GM23338 (cell line): ENCODE measurements around the gene FBXO46. TPM values are rescaled to one million over a fixed set of nuclear protein-coding genes. Genes with fewer than 3 reads are reported as not detected.

Source experiments
- ATAC-seq: fragments of 200-7000 bp; cut with Tn5 transposase; 3 replicates; pipeline ENCODE4 v1.9.1; 2020
- DNase-seq: peaks from one replicate; pipeline ENCODE4 v3.0.0-alpha.2; 2015; ENCODE audit warnings: low spot score
- H2AFZ ChIP-seq: fragments of 200-600 bp; sonication (generic); 2 replicates; pipeline ENCODE4 v1.8.0; 2016; ENCODE audit warnings: antibody characterized with exemption, mild to moderate bottlenecking, moderate library complexity
- H3F3A ChIP-seq: fragments of 200-600 bp; sonication (generic); replicated peaks from 2 replicates; pipeline ENCODE4 v1.8.0; 2017; ENCODE audit warnings: antibody characterized with exemption, mixed run types, low read depth
- H3K27ac ChIP-seq: fragments of 200-600 bp; sonication (generic); 2 replicates; pipeline ENCODE4 v1.6.1; 2016; ENCODE audit warnings: low read depth
- H3K27me3 ChIP-seq: fragments of 200-600 bp; sonication (generic); 2 replicates; pipeline ENCODE4 v1.8.0; 2016; ENCODE audit warnings: mild to moderate bottlenecking, mixed run types, moderate library complexity; ENCODE audit not compliant: insufficient read depth
- H3K36me3 ChIP-seq: fragments of 200-600 bp; sonication (generic); 2 replicates; pipeline ENCODE4 v1.8.0; 2016; ENCODE audit warnings: mild to moderate bottlenecking; ENCODE audit not compliant: insufficient read depth
- H3K4me1 ChIP-seq: fragments of 200-600 bp; sonication (generic); 2 replicates; pipeline ENCODE4 v1.8.0; 2016; ENCODE audit warnings: mild to moderate bottlenecking, moderate library complexity; ENCODE audit not compliant: insufficient read depth
- H3K4me2 ChIP-seq: fragments of 200-600 bp; sonication (generic); 2 replicates; pipeline ENCODE4 v1.7.1; 2017; ENCODE audit warnings: mixed run types
- H3K4me3 ChIP-seq: fragments of 200-600 bp; sonication (generic); 2 replicates; pipeline ENCODE4 v1.6.1; 2016; ENCODE audit warnings: mixed run types
- H3K79me2 ChIP-seq: fragments of 200-600 bp; sonication (generic); replicated peaks from 2 replicates; pipeline ENCODE4 v1.8.0; 2017; ENCODE audit warnings: mild to moderate bottlenecking; ENCODE audit not compliant: insufficient read depth
- H3K9me2 ChIP-seq: fragments of 200-600 bp; sonication (generic); 2 replicates; pipeline ENCODE4 v1.8.0; 2017; ENCODE audit not compliant: insufficient read depth
- H4K20me1 ChIP-seq: fragments of 200-600 bp; sonication (generic); replicated peaks from 2 replicates; pipeline ENCODE4 v1.8.0; 2017; ENCODE audit warnings: mild to moderate bottlenecking; ENCODE audit not compliant: insufficient read depth
- H3K27ac Mint-ChIP-seq: 2 replicates; pipeline ENCODE4 v1.8.0; 2020; ENCODE audit warnings: inconsistent platforms, mild to moderate bottlenecking, moderate library complexity, mixed read lengths
- H3K27me3 Mint-ChIP-seq: 3 replicates; pipeline ENCODE4 v1.8.0; 2022; ENCODE audit warnings: low read depth, mild to moderate bottlenecking, moderate library complexity, mixed read lengths, inconsistent platforms; ENCODE audit not compliant: insufficient read depth, poor library complexity
- H3K36me3 Mint-ChIP-seq: 3 replicates; pipeline ENCODE4 v1.8.0; 2021; ENCODE audit warnings: low read depth, mild to moderate bottlenecking, inconsistent platforms, moderate library complexity, mixed read lengths
- H3K4me1 Mint-ChIP-seq: 3 replicates; pipeline ENCODE4 v1.8.0; 2020; ENCODE audit warnings: mild to moderate bottlenecking, inconsistent platforms, mixed read lengths
- H3K4me3 Mint-ChIP-seq: 3 replicates; pipeline ENCODE4 v1.8.0; 2021; ENCODE audit warnings: moderate library complexity, mild to moderate bottlenecking, inconsistent platforms, mixed read lengths
- H3K9me3 Mint-ChIP-seq: 3 replicates; pipeline ENCODE4 v1.8.0; 2020; ENCODE audit warnings: moderate library complexity, mild to moderate bottlenecking, inconsistent platforms, mixed read lengths
- EZH2 ChIP-seq: fragments of 200-600 bp; sonication (generic); IDR thresholded peaks from one replicate; pipeline ENCODE4 v1.8.0; 2017; ENCODE audit warnings: antibody characterized with exemption, mild to moderate bottlenecking, low read depth; ENCODE audit not compliant: unreplicated experiment
- POLR2AphosphoS5 ChIP-seq: IDR thresholded peaks from 2 replicates; pipeline ENCODE4 v1.6.1; 2016; ENCODE audit warnings: antibody characterized with exemption, low read depth
- polyA plus RNA-seq: library from polyadenylated mRNA; unstranded; fragments of >200 nt; fragmentation: Nextera tagmentation; extraction: Ambion mirVana; gene quantifications from 2 replicates; pipeline ENCODE4 v1.2.1, GENCODE V29; 2016
- total RNA-seq: library from RNA; depleted of rRNA; stranded (reverse); fragments of >200 nt; shearing (Covaris generic); gene quantifications from 2 replicates; pipeline ENCODE4 v1.2.3, GENCODE V29; 2014
- TF ChIP-seq, protein P1 (sequence below): IDR thresholded peaks from one replicate; pipeline ENCODE4 v1.6.1; 2018; ENCODE audit warnings: antibody characterized with exemption; ENCODE audit not compliant: unreplicated experiment
- TF ChIP-seq, protein P2 (sequence below), 2 experiments: fragments of 200-600 bp in 1 of 2; sonication (generic) in 1 of 2; conservative IDR thresholded peaks; 2 replicates each; pipeline versions ENCODE4 v1.5.1 to v1.6.1; 2016 to 2017; ENCODE audit warnings: antibody characterized with exemption in 2 of 2, low read depth in 2 of 2, mild to moderate bottlenecking in 2 of 2, moderate library complexity in 1 of 2

The FBXO46 gene
- total and polyA plus RNA-seq, 2 experiments from 2014 or later: 9.4 to 35.8 TPM

DNA sequence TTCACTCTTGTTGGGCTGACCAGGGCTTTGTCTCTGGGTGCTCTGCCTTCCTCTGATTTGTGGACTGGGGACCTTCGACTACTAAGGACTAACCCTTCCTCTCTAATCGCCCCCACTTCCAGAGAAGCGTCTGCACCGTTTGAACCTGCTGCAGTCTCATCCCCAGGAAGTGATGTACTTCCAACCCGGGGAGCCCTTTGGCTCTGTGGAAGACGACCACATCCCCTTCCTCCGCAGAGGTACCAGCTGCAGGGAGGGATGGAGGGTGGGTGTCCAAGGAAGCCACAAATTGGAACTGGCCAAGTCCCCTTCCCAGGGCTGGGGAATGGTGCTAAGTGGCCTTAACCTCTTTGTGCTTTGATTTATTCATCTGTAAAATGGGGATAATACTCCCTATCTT is 29.0 kb downstream of the FBXO46 start (continued):
- TF ChIP-seq, protein P1, sequence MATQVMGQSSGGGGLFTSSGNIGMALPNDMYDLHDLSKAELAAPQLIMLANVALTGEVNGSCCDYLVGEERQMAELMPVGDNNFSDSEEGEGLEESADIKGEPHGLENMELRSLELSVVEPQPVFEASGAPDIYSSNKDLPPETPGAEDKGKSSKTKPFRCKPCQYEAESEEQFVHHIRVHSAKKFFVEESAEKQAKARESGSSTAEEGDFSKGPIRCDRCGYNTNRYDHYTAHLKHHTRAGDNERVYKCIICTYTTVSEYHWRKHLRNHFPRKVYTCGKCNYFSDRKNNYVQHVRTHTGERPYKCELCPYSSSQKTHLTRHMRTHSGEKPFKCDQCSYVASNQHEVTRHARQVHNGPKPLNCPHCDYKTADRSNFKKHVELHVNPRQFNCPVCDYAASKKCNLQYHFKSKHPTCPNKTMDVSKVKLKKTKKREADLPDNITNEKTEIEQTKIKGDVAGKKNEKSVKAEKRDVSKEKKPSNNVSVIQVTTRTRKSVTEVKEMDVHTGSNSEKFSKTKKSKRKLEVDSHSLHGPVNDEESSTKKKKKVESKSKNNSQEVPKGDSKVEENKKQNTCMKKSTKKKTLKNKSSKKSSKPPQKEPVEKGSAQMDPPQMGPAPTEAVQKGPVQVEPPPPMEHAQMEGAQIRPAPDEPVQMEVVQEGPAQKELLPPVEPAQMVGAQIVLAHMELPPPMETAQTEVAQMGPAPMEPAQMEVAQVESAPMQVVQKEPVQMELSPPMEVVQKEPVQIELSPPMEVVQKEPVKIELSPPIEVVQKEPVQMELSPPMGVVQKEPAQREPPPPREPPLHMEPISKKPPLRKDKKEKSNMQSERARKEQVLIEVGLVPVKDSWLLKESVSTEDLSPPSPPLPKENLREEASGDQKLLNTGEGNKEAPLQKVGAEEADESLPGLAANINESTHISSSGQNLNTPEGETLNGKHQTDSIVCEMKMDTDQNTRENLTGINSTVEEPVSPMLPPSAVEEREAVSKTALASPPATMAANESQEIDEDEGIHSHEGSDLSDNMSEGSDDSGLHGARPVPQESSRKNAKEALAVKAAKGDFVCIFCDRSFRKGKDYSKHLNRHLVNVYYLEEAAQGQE: no peak
- no peak for TF ChIP-seq POLR2AphosphoS5

DNA sequence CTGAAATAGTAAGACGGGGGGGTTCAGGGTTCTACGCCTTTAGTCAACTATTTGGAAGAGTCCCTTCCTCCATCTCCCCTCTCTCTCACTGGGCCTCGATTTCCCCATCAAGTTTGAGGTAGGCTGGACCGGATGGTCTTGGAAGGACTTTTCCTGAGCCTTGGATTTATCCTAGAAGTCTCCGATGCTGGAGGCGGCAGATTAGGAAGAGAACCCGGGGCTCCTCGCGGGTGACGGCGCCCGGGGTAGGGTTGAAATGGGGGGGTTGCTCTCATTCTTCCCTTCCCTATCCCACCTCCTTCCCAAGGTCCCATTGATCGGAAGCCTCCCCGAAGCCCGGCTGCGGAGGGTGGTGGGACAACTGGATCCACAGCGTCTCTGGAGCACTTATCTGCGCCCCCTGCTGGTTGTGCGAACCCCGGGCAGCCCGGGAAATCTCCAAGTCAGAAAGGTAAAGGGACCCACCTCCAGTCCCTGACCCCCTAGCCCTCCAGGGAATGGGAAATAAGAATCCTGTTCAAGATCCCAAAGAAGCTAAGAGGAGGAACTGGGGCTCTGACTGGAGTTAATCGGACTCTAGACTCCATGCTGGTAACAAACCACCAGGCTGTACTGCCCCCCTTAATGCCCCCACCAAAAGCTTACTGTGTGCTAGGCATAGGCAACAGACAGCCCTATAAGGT is 37.4 kb downstream of the FBXO46 start:
- Histone ChIP-seq H3K79me2 (peaks cover 31% of the 10 kb centered on the region), H3F3A (peaks cover 11% of the 10 kb centered on the region; the same call in 1 of the 2 replicates), H3K27me3 (no peaks in the 10 kb centered on the region), H3K36me3 (peaks cover 15% of the 10 kb centered on the region), H3K4me2 (peak overlapping the region; percentile 100), H3K27ac (peak overlapping the region; percentile 26; the same call in 1 of the 2 replicates), H3K9me2 (no peaks in the 10 kb centered on the region), H2AFZ (no peak overlapping the region), H3K4me1 (peaks cover 9% of the 10 kb centered on the region), H3K4me3 (peak overlapping the region; percentile 91), H4K20me1 (peaks cover 17% of the 10 kb centered on the region)
- H3K36me3 Mint-ChIP-seq: peaks cover 52% of the 10 kb centered on the region
- H3K4me1 Mint-ChIP-seq: peaks cover 4% of the 10 kb centered on the region
- peaks cover 16% of the 10 kb centered on the region for H3K27me3 Mint-ChIP-seq
- peak; percentile 34 for ATAC-seq
- no peaks in the 10 kb centered on the region; the same call in 1 of the 3 replicates for H3K9me3 Mint-ChIP-seq
- TF ChIP-seq, protein P1: no peak
- no peak for TF ChIP-seq EZH2
- TF ChIP-seq, protein P2, sequence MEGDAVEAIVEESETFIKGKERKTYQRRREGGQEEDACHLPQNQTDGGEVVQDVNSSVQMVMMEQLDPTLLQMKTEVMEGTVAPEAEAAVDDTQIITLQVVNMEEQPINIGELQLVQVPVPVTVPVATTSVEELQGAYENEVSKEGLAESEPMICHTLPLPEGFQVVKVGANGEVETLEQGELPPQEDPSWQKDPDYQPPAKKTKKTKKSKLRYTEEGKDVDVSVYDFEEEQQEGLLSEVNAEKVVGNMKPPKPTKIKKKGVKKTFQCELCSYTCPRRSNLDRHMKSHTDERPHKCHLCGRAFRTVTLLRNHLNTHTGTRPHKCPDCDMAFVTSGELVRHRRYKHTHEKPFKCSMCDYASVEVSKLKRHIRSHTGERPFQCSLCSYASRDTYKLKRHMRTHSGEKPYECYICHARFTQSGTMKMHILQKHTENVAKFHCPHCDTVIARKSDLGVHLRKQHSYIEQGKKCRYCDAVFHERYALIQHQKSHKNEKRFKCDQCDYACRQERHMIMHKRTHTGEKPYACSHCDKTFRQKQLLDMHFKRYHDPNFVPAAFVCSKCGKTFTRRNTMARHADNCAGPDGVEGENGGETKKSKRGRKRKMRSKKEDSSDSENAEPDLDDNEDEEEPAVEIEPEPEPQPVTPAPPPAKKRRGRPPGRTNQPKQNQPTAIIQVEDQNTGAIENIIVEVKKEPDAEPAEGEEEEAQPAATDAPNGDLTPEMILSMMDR (conservative IDR thresholded peaks at IDR 0.05; ENCODE audit: low read depth in 2 of 2): peak; percentile 86 to 94
- H3K4me3 Mint-ChIP-seq: peak overlapping the region; percentile 95
- DNase-seq: peak; percentile 92
- peak overlapping the region; percentile 96 for H3K27ac Mint-ChIP-seq
